ENCODE measurements around the gene CYP11A1.

Gene CYP11A1

DNA sequence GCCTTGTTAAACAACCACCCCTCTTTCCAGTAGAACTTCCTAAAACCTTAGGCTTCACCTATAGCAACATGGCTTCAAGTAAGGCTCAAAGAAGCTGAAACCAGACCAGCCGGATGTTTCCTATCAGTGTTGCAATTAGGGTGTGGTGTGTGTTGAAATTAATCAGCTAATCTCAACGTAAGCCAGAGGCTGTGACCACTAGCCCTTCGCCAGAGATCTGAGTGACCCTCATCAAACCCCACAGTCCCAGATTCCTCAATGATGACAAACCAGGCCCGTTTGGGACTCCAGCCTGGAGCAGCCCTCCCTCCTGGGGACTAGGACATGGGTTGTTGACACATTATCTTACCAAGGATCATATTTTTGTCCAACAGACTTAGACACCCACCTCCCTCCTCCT lies 27.3 kb downstream of the CYP11A1 start:
- no peak for DNase-seq

GRCh38 chr15:74339371-74339770 lies 28.1 kb downstream of the CYP11A1 start:
- no peak for DNase-seq

DNA sequence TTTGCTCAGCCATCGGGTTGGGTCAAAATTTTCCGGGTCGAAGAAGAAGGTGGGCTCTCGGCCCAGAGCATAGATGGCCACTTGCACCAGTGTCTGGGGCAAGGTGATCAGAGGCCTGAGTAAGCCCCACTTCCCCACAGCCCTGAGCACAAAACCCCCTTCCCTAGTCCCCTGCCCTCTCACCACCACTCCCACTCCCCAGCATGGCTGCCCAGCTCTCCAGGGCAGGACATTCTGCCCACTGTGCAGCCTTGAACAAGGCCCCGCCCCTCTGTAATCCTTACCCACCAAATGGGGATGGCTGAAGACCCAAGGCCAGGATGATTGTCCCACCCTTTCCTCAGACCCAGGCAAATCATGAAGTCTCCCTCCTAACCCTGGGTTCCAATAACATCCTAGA lies 28.8 kb downstream of the CYP11A1 start:
- DNase-seq, result no peak

DNA sequence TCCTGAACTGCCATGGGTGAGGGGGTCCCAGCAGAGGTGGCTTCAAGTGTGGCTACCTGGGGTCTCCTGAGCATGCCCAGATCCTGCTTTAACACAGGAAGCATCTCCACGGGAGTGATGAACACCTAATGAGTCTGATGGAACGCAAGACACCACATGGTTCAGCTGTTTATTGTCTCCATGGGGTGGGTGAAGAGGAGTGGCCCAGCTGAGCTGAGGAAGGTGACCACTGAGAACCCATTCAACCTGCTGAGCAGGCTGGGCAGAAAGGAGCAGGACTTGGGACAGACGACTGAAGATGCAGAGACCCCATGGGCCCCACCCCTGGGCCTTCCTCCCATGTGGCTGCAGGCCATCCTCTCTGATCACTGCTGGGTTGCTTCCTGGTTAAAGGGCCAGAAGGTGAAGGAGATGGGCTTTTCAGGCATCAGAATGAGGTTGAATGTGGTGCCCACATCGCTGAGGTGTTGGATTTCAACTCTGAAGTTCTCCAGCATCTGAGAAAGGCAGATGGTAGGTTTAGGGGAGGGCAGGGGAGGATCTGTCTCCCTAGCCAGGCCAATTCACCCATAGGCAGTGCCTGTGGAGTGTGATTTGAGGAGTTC lies 29.7 kb downstream of the CYP11A1 start:
- DNase-seq, result no peak

DNA sequence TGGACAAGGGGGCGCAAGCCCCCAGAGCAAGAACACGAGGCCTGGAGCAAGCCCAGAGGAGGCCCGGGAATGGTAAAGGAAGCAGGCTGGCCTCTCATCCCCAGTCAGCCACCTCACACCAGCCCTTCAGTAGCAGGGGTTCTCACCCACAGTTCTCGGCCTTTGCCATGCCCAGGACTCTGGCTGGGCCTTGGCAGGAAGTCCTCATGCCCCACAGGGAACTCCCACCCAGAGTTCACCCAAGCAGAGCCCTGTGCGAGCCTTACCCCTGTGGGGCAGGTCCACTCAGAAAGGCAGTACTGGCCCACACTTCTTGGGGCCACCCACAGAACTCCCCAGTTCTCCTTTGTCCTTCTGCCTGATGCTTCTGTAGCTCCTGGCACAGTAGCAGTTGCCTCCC lies 30.3 kb downstream of the CYP11A1 start:
- no peak for DNase-seq

DNA sequence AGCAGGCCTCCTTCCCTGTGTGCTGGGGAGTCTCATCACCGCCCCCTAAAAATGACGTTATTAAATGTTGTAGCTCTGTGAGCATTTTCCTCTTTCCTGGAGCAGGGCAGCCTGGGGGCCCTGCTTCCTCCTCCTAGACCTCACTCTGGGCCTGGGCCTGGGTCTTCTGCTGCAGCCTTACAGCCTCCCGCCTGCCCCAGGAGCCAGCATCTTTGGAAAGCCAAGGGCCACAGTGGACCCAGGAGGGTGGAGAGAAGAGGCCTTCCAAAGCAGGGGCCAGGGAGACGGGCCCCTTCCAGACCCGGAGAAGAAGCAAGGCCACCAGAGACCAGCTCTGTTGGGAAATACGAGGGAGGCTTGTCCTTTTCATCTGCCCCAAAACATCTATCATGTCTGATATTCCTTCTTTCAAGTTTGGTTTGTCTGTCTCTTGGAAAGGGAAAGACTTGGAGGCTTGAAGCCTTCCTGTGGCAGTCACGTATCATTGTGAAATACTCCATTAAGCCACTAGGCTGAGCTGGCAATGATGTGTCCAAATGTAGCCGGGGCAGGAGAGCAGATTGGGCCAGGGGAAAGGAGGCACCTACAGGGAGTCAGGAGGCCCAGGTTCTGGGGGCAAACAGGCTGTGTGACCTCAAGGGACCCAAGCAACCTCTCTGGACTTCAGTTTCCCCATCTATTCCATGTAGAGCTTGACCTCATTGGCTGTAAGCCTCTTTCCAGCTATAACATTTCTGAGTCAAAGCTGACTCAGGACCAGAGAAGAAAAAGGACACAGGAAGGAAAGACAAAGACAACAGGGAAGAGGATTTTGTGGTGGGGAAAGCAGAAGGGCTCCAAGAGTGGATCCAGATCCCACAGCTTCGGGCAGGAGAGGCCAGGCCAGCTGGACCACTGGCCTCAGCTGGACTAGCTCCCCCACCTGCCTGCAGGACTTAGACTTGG lies 31.1 kb downstream of the CYP11A1 start:
- no peak for DNase-seq

DNA sequence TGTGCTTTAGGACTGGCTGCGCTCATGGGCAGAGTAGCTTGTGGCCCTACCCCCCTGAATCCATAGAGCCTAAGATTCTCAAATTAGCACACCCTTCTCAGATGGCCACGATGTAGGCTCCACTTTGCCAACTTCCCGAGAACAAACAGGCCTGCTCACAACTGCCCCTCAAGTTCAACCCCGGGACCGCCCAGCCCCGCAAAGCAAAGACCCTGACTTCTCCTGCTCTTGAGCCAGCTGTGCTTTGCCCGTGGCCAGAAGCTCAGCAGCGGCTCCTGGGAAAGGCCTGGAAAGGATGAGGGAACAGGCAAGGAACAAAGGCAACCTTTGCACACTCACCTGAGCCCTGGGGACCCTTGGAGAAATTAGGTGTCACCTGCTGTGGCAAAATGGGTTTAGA lies 32.0 kb downstream of the CYP11A1 start:
- DNase-seq, result no peak

DNA sequence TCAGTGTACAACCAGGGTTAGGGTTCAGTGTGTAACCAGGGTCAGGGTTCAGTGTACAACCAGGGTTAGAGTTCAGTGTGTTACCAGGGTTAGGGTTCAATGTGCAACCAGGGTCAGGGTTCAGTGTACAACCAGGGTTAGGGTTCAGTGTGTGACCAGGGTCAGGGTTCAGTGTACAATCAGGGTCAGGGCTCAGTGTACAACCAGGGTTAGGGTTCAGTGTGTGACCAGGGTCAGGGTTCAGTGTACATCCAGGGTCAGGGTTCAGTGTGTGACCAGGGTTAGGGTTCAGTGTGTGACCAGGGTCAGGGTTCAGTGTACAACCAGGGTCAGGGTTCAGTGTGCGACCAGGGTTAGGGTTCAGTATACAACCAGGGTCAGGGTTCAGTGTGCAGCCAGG lies 33.3 kb downstream of the CYP11A1 start:
- no peak for DNase-seq

DNA sequence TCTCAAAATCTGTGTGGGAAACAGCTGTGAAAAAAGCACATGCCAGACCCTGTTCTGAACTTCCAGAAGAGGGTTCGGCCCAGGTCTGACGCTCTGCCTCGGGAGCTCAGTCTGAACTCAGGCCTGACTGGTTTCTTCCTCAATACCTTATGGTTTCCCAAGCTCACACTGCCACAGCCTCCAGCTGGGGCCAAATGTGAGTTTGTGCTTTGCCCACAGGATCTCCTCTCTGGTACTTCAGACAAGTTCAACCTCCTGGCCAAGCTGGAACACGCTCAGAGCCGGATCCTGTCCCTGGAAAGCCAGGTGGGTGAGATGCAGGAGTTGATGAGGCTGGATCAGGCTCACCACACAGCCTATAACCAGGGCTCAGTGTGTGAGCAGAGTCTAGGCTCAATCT lies 33.8 kb downstream of the CYP11A1 start:
- no peak for DNase-seq

DNA sequence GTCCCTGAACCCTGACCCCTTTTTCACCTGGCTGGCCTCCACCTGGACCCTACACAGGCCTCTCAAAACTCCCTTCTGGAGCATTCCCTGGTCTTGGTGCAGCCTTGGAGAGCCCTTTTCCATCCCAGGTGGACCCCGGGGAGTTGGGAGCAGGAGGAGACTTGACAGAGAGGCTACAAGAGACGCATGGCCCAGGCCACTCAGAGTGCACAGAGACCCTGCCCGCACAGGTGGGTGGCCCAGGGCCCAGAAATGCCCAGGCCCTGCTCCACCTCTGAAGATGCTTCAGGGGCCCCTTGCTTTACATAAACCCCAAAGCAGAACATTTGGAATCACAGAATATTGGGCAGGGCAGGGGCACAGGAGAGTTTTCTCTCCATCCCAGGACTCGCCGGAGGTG lies 34.4 kb downstream of the CYP11A1 start:
- DNase-seq, result no peak

GRCh38 chr15:74332611-74333010 lies 34.8 kb downstream of the CYP11A1 start:
- DNase-seq, result no peak

GRCh38 chr15:74332011-74332410 lies 35.4 kb downstream of the CYP11A1 start:
- no peak for DNase-seq

DNA sequence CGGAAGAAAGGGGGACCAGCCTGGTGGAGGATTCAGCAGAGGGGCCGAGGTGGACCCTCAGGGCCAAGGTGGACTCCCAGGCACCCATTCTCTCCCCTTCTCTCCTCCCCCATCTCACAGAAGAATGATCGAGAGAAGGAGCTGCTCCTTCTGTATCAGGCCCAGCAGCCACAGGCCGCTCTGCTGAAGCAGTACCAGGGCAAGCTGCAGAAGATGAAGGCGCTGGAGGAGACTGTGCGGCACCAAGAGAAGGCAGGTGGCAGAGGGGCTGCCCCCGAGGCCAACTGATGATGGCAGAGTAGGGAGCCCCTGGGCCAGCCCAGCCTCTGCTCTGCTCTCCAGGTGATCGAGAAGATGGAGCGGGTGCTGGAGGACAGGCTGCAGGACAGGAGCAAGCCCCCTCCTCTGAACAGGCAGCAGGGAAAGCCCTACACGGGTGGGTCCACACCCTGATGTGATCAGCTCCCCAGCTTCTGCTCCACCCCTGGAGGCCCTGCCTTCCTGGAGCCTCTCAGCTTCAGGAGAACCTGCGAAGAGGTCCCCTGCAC lies 36.5 kb downstream of the CYP11A1 start:
- no peak for DNase-seq

GRCh38 chr15:74328331-74329056 lies 39.0 kb downstream of the CYP11A1 start:
- no peak for DNase-seq

DNA sequence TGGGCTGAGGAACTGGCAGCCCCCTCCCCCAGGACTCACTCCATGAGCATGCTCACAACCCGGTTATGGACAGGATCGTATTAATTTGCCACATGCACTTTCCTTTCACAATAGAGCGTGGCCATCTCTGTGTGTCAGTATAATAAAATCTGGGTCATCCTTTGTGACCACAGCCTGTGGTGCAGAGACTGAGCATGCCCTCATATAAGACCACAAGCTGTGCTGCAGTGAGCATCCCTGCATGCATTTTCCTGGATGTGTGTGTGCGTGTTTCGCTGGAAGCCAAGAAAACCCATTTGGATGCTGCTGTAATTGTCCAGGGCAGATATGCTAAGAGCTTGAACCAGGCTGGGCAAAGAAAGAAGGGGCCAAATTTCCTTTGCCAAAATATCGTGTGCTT lies 39.7 kb downstream of the CYP11A1 start:
- DNase-seq, result no peak

GRCh38 chr15:74326746-74327145 lies 40.7 kb downstream of the CYP11A1 start:
- DNase-seq, result no peak

DNA sequence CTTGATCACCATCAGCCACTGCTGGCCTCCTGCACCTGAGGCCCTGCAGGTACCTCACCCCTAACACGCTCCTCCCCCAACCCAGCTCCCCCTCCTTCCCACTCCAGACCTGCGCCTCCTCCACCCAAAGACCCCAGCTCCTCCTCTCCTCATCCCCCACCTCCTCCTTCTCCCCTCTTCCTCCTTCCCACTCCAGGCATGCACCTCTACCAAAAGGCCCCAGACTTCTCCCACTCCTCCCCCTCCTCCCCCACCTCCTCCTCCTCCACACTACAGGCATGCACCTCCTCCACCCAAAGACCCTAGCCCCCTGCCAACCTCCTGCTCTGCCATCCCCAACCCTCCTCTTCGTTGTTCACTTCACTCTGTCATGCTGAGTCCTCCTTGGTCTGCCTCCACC lies 42.7 kb downstream of the CYP11A1 start:
- DNase-seq, result no peak

GRCh38 chr15:74322558-74323180 lies 44.8 kb downstream of the CYP11A1 start:
- peak in 1 of 2 experiments; percentile 58 for DNase-seq

DNA sequence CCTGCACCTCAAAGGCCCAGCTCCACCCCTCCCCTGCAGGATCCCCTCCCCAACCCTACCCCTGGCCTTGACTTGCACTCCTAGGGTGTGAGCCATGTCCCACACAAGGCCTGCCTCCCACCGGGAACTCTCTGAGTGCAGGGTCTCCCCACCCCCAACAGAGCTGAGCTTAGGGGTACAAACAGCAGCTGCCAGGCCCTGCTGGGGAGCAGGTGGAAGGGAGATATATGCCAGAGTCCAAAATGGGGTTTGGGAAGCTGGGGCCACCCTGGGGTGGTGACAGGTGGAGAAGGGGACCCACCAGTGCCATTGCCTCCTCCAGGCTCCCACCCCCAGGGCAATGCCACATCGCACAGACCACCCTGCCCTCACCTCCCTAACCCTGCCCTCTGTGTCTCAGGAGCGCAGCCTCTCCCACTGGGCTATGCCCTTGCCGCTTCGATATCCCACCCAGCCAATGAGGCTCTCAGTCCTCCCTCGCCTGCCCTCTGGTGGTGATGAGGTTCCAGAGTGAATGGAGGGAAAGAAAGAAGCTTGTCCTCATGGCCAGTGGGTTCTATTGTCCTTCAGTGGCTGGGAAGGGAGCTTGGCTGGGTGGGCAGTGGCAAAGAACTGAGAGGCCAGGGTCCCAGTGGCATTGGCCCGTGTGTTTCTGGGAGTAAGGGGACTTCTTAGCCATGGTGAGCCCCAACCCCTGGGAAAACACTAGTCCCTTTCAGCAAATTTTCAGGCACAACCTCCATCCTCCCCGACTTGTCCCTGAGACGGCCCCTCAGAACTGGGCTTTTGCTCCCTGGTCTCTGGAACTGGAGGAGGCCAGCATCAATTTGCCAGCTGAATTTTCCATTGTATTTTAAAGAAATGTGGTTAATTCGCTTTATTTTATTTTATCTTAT lies 46.8 kb downstream of the CYP11A1 start:
- peak; percentile 38 to 57 for DNase-seq

DNA sequence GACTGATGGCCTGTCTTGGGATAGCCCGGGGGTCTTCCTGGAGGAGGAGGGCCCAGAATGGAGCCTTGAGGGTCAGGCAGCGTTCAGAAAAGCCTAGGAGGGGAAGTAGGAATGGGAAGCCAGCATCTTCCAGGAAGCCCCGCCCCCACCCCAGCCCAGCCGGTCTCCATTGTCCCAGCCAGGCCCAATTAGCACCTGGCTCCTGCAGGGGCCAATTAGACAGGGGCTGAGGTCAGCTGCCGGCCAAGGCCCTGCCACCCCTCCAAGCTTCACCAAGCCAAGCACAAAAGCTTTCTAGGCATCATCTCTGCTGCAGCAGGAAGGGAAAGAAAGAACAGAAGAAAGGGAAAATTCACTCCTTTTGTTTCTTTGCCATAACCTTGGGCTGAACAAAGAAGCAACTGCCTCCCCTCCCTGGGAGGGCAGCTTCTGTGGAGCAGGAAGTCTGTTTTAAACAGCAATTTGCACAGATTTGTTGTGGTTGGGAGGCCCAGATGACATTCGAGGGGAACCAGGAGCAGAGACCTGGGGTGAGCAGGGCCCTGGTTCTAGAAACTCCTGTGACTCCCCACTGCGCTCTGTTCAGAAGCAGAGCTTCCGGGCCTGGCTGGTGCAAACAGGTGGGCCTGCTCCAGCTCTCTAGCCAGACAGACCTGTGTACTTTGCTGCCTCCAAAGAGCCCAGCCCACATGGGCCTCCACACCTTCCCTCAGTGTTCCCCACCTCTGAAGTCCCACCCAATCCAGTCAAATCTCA lies 47.7 kb downstream of the CYP11A1 start:
- no peak for DNase-seq

DNA sequence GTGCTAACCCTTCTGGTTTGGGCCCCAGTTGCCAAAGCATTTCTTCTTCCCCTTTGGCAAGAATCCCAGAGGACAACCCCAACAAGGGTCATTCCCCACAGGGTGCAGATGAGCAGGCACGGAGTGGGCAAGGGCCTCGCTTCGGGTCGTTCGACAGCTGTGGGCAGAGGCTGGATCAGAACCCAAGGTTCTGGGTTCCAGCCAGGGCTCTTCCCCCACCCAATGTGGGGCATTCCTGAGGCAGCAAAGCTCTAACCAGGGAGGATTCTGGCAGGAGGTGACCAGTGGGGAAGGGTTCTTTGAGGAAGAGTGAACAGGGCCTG lies 48.3 kb downstream of the CYP11A1 start:
- no peak for DNase-seq
